Left lung (tissue), 10 donors: ENCODE measurements around the gene CIITA. TPM values are rescaled to one million over a fixed set of nuclear protein-coding genes. Genes with fewer than 3 reads are reported as not detected.

ENCODE experiments used
- ATAC-seq: fragments of 200-7000 bp; cut with Tn5 transposase; one replicate; pipeline ENCODE4 v1.9.1; 2020; ENCODE audit warnings: moderate library complexity
- DNase-seq, 4 donors: peaks; one replicate each; pipeline ENCODE4 v3.0.0-alpha.2; 2013 to 2020
- H3K27ac ChIP-seq, 2 donors: fragments of 200-600 bp; sonication (generic) in 1 of 2; one replicate each; pipeline versions ENCODE4 v1.5.0 to v1.8.0; 2020 to 2021
- H3K27me3 ChIP-seq, 2 donors: fragments of 200-600 bp; sonication (generic) in 1 of 2; one replicate each; pipeline versions ENCODE4 v1.5.0 to v1.8.0; 2020 to 2021
- H3K36me3 ChIP-seq, 2 donors: fragments of 200-600 bp; sonication (generic) in 1 of 2; one replicate each; pipeline versions ENCODE4 v1.5.0 to v1.8.0; 2020 to 2021
- H3K4me1 ChIP-seq, 2 donors: fragments of 200-600 bp; one replicate each; pipeline ENCODE4 v1.8.0; 2021
- H3K4me3 ChIP-seq, 2 donors: fragments of 200-600 bp; sonication (generic) in 1 of 2; one replicate each; pipeline versions ENCODE4 v1.5.0 to v1.8.0; 2020 to 2021; ENCODE audit warnings: mild to moderate bottlenecking in 1 of 2
- H3K9me3 ChIP-seq, 2 donors: fragments of 200-600 bp; sonication (generic) in 1 of 2; one replicate each; pipeline versions ENCODE4 v1.5.0 to v1.8.0; 2020 to 2021
- CTCF ChIP-seq, 2 donors: fragments of 200-600 bp; sonication (generic) in 1 of 2; IDR thresholded peaks; one replicate each; pipeline versions ENCODE4 v1.5.0 to v1.8.0; 2021; ENCODE audit warnings: antibody characterized with exemption in 2 of 2
- intact Hi-C, 2 donors: fragments of 100-400 bp; cut with DNase I; formaldehyde crosslinking; loops; one replicate each; pipeline versions ENCODE4 v1.11.2 to v1.14.2; 2022
- polyA plus RNA-seq, 6 donors: library from polyadenylated mRNA; unstranded; fragments of 120-200 nt; gene quantifications; one replicate each; pipeline ENCODE4 v1.2.1, GENCODE V29; 2013; ENCODE audit not compliant: insufficient read length in 6 of 6
- total RNA-seq, 2 donors: library from RNA; stranded (reverse); fragmentation: NEBNext Ultra II Directional; extraction: Animal tissue kit (Norgen Biotek cat#: 25700); gene quantifications; one replicate each; pipeline ENCODE4 v1.2.1, GENCODE V29; 2021
- donor health status: DM: no; HTN: yes; CAD: no.
- donor health status: DM: no; HTN: no; CAD: no.

The CIITA gene
- total and polyA plus RNA-seq, 8 donors: 2.6 to 49.0 (median 5.8) TPM

- ATAC-seq: no peak
- Histone ChIP-seq H3K36me3 (no peaks in the 10 kb centered on the region), H3K9me3 (no peaks in the 10 kb centered on the region), H3K27ac (peak overlapping the region in 1 of 2 donors; percentile 62), H3K4me3 (no peak overlapping the region), H3K4me1 (peaks cover 0 to 36% of the 10 kb centered on the region in 2 donors), H3K27me3 (no peaks in the 10 kb centered on the region)
- intact Hi-C loops: no loop called here
- no peak for DNase-seq
- no peak for TF ChIP-seq CTCF (IDR thresholded peaks at IDR 0.05)
These were observed 24.1 kb upstream of the CIITA start for GRCh38 chr16:10852948-10853347.

GRCh38 chr16:10856042-10856441 is 21.0 kb upstream of the CIITA start:
- H3K36me3 ChIP-seq: no peaks in the 10 kb centered on the region
- no peaks in the 10 kb centered on the region for H3K27me3 ChIP-seq
- peaks cover 0 to 15% of the 10 kb centered on the region in 2 donors for H3K4me1 ChIP-seq
- DNase-seq (no peak), ATAC-seq (no peak)
- no peak overlapping the region for H3K4me3 ChIP-seq
- no peak overlapping the region for H3K27ac ChIP-seq
- no peak for TF ChIP-seq CTCF (IDR thresholded peaks at IDR 0.05)
- intact Hi-C loops: no loop called here
- no peaks in the 10 kb centered on the region for H3K9me3 ChIP-seq

GRCh38 chr16:10858203-10858602 is 18.8 kb upstream of the CIITA start:
- DNase-seq (no peak), ATAC-seq (no peak)
- Histone ChIP-seq H3K9me3 (no peaks in the 10 kb centered on the region), H3K36me3 (no peaks in the 10 kb centered on the region), H3K27me3 (no peaks in the 10 kb centered on the region), H3K4me3 (no peak overlapping the region), H3K4me1 (peaks cover 0 to 12% of the 10 kb centered on the region in 2 donors), H3K27ac (no peak overlapping the region)
- intact Hi-C loops: no loop called here
- no peak for TF ChIP-seq CTCF (IDR thresholded peaks at IDR 0.05)

GRCh38 chr16:10859020-10859419 is 18.0 kb upstream of the CIITA start:
- no peak overlapping the region for H3K4me3 ChIP-seq
- no peak for DNase-seq
- H3K27ac ChIP-seq: no peak overlapping the region
- TF ChIP-seq CTCF (IDR thresholded peaks at IDR 0.05): no peak
- H3K36me3 ChIP-seq: no peaks in the 10 kb centered on the region
- no peak for ATAC-seq
- intact Hi-C loops: no loop called here
- H3K27me3 ChIP-seq: no peaks in the 10 kb centered on the region
- H3K9me3 ChIP-seq: no peaks in the 10 kb centered on the region
- H3K4me1 ChIP-seq: peaks cover 0 to 12% of the 10 kb centered on the region in 2 donors

- intact Hi-C loops: no loop called here
- DNase-seq: no peak
- Histone ChIP-seq H3K36me3 (no peaks in the 10 kb centered on the region), H3K4me1 (peaks cover 0 to 12% of the 10 kb centered on the region in 2 donors), H3K9me3 (no peaks in the 10 kb centered on the region), H3K27ac (no peak overlapping the region), H3K27me3 (no peaks in the 10 kb centered on the region), H3K4me3 (no peak overlapping the region)
- ATAC-seq: no peak
- TF ChIP-seq CTCF (IDR thresholded peaks at IDR 0.05): no peak
These were observed 17.3 kb upstream of the CIITA start for GRCh38 chr16:10859658-10860057.
